ENCODE data around the gene DNAJB2.

The DNAJB2 gene

DNA sequence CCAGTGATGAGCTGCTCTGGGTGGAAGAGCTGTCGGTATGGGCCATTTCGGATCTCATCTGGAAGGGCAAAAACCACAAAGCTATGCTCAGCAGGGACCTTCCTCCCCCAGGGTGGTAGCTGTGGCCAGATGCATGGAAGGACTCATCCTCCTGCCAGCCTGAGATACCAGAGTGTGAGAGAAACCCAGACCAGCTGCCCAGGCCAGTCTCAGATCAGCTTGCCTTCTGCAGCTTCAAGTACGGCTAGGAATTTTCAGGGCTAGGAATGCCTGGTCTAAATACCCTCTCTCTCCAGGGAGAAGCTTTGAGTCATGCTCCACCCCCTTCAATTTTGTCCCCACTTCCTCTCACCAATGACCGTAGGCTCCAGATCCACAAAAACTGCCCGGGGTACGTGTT is 27.5 kb upstream of the DNAJB2 start:
- Histone ChIP-seq H3K9ac (ENCODE audit: low read depth, low read length, poor library complexity, severe bottlenecking) (no peak overlapping the region), H3K79me2 (ENCODE audit: insufficient read depth, low read length) (peaks cover 2% of the 10 kb centered on the region; the same call in 1 of the 2 replicates), H3K36me3 (ENCODE audit: insufficient read depth, low read length) (no peaks in the 10 kb centered on the region), H3K9me3 (ENCODE audit: insufficient read depth, low read depth, low read length) (no peaks in the 10 kb centered on the region), H3K4me2 (ENCODE audit: low read depth, low read length, poor library complexity, severe bottlenecking) (peak overlapping the region; percentile 85), H3K4me3 (ENCODE audit: low read length, poor library complexity, severe bottlenecking) (no peak overlapping the region), H3K9me2 (replicated peaks; ENCODE audit: low read depth, low read length) (no peaks in the 10 kb centered on the region), H4K20me1 (ENCODE audit: insufficient read depth, low read length, poor library complexity, severe bottlenecking) (peaks cover 17% of the 10 kb centered on the region), H3K4me1 (ENCODE audit: insufficient read depth, low read length, poor library complexity, severe bottlenecking) (peaks cover 64% of the 10 kb centered on the region), H2AFZ (ENCODE audit: low read length) (no peak overlapping the region), H3F3A (ENCODE audit: low read depth) (no peaks in the 10 kb centered on the region), H3K27me3 (ENCODE audit: insufficient read depth, low read length, poor library complexity, severe bottlenecking) (peaks cover 45% of the 10 kb centered on the region)
- TF ChIP-seq, protein P1, sequence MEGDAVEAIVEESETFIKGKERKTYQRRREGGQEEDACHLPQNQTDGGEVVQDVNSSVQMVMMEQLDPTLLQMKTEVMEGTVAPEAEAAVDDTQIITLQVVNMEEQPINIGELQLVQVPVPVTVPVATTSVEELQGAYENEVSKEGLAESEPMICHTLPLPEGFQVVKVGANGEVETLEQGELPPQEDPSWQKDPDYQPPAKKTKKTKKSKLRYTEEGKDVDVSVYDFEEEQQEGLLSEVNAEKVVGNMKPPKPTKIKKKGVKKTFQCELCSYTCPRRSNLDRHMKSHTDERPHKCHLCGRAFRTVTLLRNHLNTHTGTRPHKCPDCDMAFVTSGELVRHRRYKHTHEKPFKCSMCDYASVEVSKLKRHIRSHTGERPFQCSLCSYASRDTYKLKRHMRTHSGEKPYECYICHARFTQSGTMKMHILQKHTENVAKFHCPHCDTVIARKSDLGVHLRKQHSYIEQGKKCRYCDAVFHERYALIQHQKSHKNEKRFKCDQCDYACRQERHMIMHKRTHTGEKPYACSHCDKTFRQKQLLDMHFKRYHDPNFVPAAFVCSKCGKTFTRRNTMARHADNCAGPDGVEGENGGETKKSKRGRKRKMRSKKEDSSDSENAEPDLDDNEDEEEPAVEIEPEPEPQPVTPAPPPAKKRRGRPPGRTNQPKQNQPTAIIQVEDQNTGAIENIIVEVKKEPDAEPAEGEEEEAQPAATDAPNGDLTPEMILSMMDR (conservative IDR thresholded peaks at IDR 0.05; ENCODE audit: low read length) = no peak
- TF ChIP-seq EZH2phosphoT487 (IDR thresholded peaks at IDR 0.05; ENCODE audit: borderline replicate concordance) = no peak

DNA sequence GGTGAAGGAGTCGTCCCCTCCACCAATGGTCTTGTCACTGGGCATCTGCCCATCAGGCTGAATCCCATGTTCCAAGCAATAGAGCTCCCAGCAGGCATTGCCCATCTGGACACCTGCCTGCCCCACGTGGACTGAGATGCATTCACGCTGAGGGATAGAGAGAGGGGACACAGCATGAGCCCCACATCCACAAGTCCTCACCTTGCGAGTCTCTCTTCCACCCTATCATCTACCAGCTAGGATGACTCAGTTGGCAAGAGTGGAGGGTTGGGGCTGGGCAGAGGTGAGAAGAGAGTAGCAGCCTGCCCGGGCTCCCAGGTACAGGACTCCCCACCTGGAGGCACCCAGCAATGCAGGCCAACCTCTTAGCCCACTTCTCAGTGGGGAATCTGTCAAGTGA is 27.1 kb upstream of the DNAJB2 start:
- Histone ChIP-seq H3K9ac (ENCODE audit: low read depth, low read length, poor library complexity, severe bottlenecking) (peak overlapping the region; percentile 47), H3K79me2 (ENCODE audit: insufficient read depth, low read length) (no peaks in the 10 kb centered on the region)

DNA sequence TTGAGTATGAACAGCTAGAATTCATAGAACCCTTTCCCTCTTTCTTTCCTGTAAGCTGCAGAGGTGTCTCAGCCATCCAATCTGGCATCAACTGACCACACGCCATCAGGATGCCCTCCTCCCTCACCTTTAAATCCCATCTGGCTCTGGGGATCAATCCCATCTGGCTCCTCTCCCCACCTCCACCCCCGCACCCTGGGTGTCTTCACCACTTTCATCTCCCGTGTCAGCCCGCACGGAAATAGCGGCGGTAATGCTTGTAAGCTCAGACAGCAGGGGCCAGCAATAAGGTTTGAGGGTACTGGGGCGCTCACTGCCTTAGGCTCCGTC is 26.6 kb upstream of the DNAJB2 start:
- Histone ChIP-seq H3F3A (ENCODE audit: low read depth) (no peaks in the 10 kb centered on the region), H3K4me1 (ENCODE audit: insufficient read depth, low read length, poor library complexity, severe bottlenecking) (peaks cover 55% of the 10 kb centered on the region), H3K4me3 (ENCODE audit: low read length, poor library complexity, severe bottlenecking) (peak overlapping the region; percentile 73), H3K9ac (ENCODE audit: low read depth, low read length, poor library complexity, severe bottlenecking) (peak overlapping the region; percentile 47), H4K20me1 (ENCODE audit: insufficient read depth, low read length, poor library complexity, severe bottlenecking) (peaks cover 11% of the 10 kb centered on the region), H3K79me2 (ENCODE audit: insufficient read depth, low read length) (no peaks in the 10 kb centered on the region), H3K27me3 (ENCODE audit: insufficient read depth, low read length, poor library complexity, severe bottlenecking) (peaks cover 45% of the 10 kb centered on the region), H3K36me3 (ENCODE audit: insufficient read depth, low read length) (no peaks in the 10 kb centered on the region), H2AFZ (ENCODE audit: low read length) (peak overlapping the region; percentile 34; the same call in 1 of the 2 replicates), H3K9me3 (ENCODE audit: insufficient read depth, low read depth, low read length) (no peaks in the 10 kb centered on the region), H3K9me2 (replicated peaks; ENCODE audit: low read depth, low read length) (no peaks in the 10 kb centered on the region), H3K4me2 (ENCODE audit: low read depth, low read length, poor library complexity, severe bottlenecking) (peak overlapping the region; percentile 85)
- TF ChIP-seq EZH2phosphoT487 (IDR thresholded peaks at IDR 0.05; ENCODE audit: borderline replicate concordance) = no peak
- TF ChIP-seq, protein P1 (conservative IDR thresholded peaks at IDR 0.05; ENCODE audit: low read length) = no peak

More for the DNA sequence above, 27.1 kb upstream of the DNAJB2 start:
- Histone ChIP-seq H3K9me2 (replicated peaks; ENCODE audit: low read depth, low read length) (no peaks in the 10 kb centered on the region), H3K4me3 (ENCODE audit: low read length, poor library complexity, severe bottlenecking) (peak overlapping the region; percentile 73), H2AFZ (ENCODE audit: low read length) (no peak overlapping the region), H3K9me3 (ENCODE audit: insufficient read depth, low read depth, low read length) (no peaks in the 10 kb centered on the region), H3K4me2 (ENCODE audit: low read depth, low read length, poor library complexity, severe bottlenecking) (peak overlapping the region; percentile 85), H3K36me3 (ENCODE audit: insufficient read depth, low read length) (no peaks in the 10 kb centered on the region), H3F3A (ENCODE audit: low read depth) (no peaks in the 10 kb centered on the region), H4K20me1 (ENCODE audit: insufficient read depth, low read length, poor library complexity, severe bottlenecking) (peaks cover 15% of the 10 kb centered on the region), H3K4me1 (ENCODE audit: insufficient read depth, low read length, poor library complexity, severe bottlenecking) (peaks cover 60% of the 10 kb centered on the region), H3K27me3 (ENCODE audit: insufficient read depth, low read length, poor library complexity, severe bottlenecking) (peaks cover 45% of the 10 kb centered on the region)
- TF ChIP-seq EZH2phosphoT487 (IDR thresholded peaks at IDR 0.05; ENCODE audit: borderline replicate concordance) = no peak
- TF ChIP-seq, protein P1 (conservative IDR thresholded peaks at IDR 0.05; ENCODE audit: low read length) = no peak
